ENCODE data around the gene TIMM9.
"Not testable (repeated sequence)": the region's sequence is repeated elsewhere in the genome, so short reads cannot be mapped to it uniquely, and the experiment has no call there.

The TIMM9 gene

GRCh38 chr14:58427281-58428117 lies at the start of gene TIMM9, which contains the start of gene KIAA0586:
TIMM9 (minus strand) TSS chr14:58427531; CDS start chr14:58411945, 15,586 bp downstream.
KIAA0586 (plus strand) TSS chr14:58427719; CDS start chr14:58428265, 546 bp downstream.
- peak; percentile 98 for DNase-seq (ENCODE audit: low read depth, low spot score)

- no peak for DNase-seq (ENCODE audit: low read depth, low spot score)
Observed at GRCh38 chr14:58476320-58476719, 49.0 kb upstream of the TIMM9 start.

GRCh38 chr14:58469309-58469708 lies 42.0 kb upstream of the TIMM9 start:
- no peak for DNase-seq (ENCODE audit: low read depth, low spot score)

- DNase-seq (ENCODE audit: low read depth, low spot score), result no peak
Observed at GRCh38 chr14:58467575-58467974, 40.2 kb upstream of the TIMM9 start.

GRCh38 chr14:58466459-58466858 lies 39.1 kb upstream of the TIMM9 start:
- DNase-seq (ENCODE audit: low read depth, low spot score), result no peak

- DNase-seq (ENCODE audit: low read depth, low spot score), result no peak
Observed at GRCh38 chr14:58465421-58465820, 38.1 kb upstream of the TIMM9 start.

- DNase-seq (ENCODE audit: low read depth, low spot score), result no peak
Observed at GRCh38 chr14:58464652-58465051, 37.3 kb upstream of the TIMM9 start.

- DNase-seq (ENCODE audit: low read depth, low spot score), result no peak
Observed at GRCh38 chr14:58463147-58463546, 35.8 kb upstream of the TIMM9 start.

- no peak for DNase-seq (ENCODE audit: low read depth, low spot score)
Observed at GRCh38 chr14:58460772-58461171, 33.4 kb upstream of the TIMM9 start.

- DNase-seq (ENCODE audit: low read depth, low spot score), result peak; percentile 65
Observed at GRCh38 chr14:58455593-58456265, 28.4 kb upstream of the TIMM9 start.

- DNase-seq (ENCODE audit: low read depth, low spot score), result no peak
Observed at GRCh38 chr14:58444627-58445026, 17.3 kb upstream of the TIMM9 start.

GRCh38 chr14:58439476-58439875 lies 12.1 kb upstream of the TIMM9 start:
- no peak for DNase-seq (ENCODE audit: low read depth, low spot score)

- no peak for DNase-seq (ENCODE audit: low read depth, low spot score)
Observed at GRCh38 chr14:58430156-58430555, 2.8 kb upstream of the TIMM9 start.

GRCh38 chr14:58428118-58428683 lies 870 bp upstream of the TIMM9 start:
- peak; percentile 29 for DNase-seq (ENCODE audit: low read depth, low spot score)

- peak; percentile 76 for DNase-seq (ENCODE audit: low read depth, low spot score)
Observed at GRCh38 chr14:58426670-58427280, 556 bp downstream of the TIMM9 start.

- not testable (repeated sequence) for DNase-seq (ENCODE audit: low read depth, low spot score)
Observed at GRCh38 chr14:58416934-58417333, 10.4 kb downstream of the TIMM9 start.

- DNase-seq (ENCODE audit: low read depth, low spot score), result no peak
Observed at GRCh38 chr14:58415636-58416547, 11.4 kb downstream of the TIMM9 start.

- DNase-seq (ENCODE audit: low read depth, low spot score), result peak; percentile 36
Observed at GRCh38 chr14:58414845-58415244, 12.5 kb downstream of the TIMM9 start.

- no peak for DNase-seq (ENCODE audit: low read depth, low spot score)
Observed at GRCh38 chr14:58408681-58409215, 18.6 kb downstream of the TIMM9 start.

GRCh38 chr14:58401587-58401986 lies 25.7 kb downstream of the TIMM9 start:
- DNase-seq (ENCODE audit: low read depth, low spot score), result no peak

- no peak for DNase-seq (ENCODE audit: low read depth, low spot score)
Observed at GRCh38 chr14:58398895-58399294, 28.4 kb downstream of the TIMM9 start.
